GM23338 (cell line): ENCODE measurements around the gene ERF. TPM values are rescaled to one million over a fixed set of nuclear protein-coding genes. Genes with fewer than 3 reads are reported as not detected.

Experiments
- CREB1 ChIP-seq: fragments of 250-450 bp; sonication (Bioruptor Pico); IDR thresholded peaks from 2 replicates; pipeline ENCODE4 v1.5.0; 2020; ENCODE audit warnings: low read depth, mild to moderate bottlenecking, moderate library complexity
- EZH2phosphoT487 ChIP-seq: fragments of 200-600 bp; sonication (generic); IDR thresholded peaks from one replicate; pipeline ENCODE4 v1.8.1; 2018; ENCODE audit warnings: antibody characterized with exemption; ENCODE audit not compliant: unreplicated experiment
- POLR2AphosphoS5 ChIP-seq: IDR thresholded peaks from 2 replicates; pipeline ENCODE4 v1.6.1; 2016; ENCODE audit warnings: antibody characterized with exemption, low read depth
- polyA plus RNA-seq: library from polyadenylated mRNA; unstranded; fragments of >200 nt; fragmentation: Nextera tagmentation; extraction: Ambion mirVana; gene quantifications from 2 replicates; pipeline ENCODE4 v1.2.1, GENCODE V29; 2016
- total RNA-seq: library from RNA; depleted of rRNA; stranded (reverse); fragments of >200 nt; shearing (Covaris generic); gene quantifications from 2 replicates; pipeline ENCODE4 v1.2.3, GENCODE V29; 2014
- TF ChIP-seq, protein P1 (sequence below): fragments of 250-450 bp; sonication (Bioruptor Pico); IDR thresholded peaks from 2 replicates; pipeline ENCODE4 v1.5.0; 2020; ENCODE audit warnings: mild to moderate bottlenecking, moderate library complexity
- TF ChIP-seq, protein P2 (sequence below), 2 experiments: fragments of 200-600 bp in 1 of 2; sonication (generic) in 1 of 2; conservative IDR thresholded peaks; 2 replicates each; pipeline versions ENCODE4 v1.5.1 to v1.6.1; 2016 to 2017; ENCODE audit warnings: antibody characterized with exemption in 2 of 2, low read depth in 2 of 2, mild to moderate bottlenecking in 2 of 2, moderate library complexity in 1 of 2
- TF ChIP-seq, protein P3 (sequence below): IDR thresholded peaks from one replicate; pipeline ENCODE4 v1.6.1; 2018; ENCODE audit warnings: antibody characterized with exemption; ENCODE audit not compliant: unreplicated experiment

ERF gene
- total and polyA plus RNA-seq, 2 experiments from 2014 or later, result 29.4 to 49.4 TPM

DNA sequence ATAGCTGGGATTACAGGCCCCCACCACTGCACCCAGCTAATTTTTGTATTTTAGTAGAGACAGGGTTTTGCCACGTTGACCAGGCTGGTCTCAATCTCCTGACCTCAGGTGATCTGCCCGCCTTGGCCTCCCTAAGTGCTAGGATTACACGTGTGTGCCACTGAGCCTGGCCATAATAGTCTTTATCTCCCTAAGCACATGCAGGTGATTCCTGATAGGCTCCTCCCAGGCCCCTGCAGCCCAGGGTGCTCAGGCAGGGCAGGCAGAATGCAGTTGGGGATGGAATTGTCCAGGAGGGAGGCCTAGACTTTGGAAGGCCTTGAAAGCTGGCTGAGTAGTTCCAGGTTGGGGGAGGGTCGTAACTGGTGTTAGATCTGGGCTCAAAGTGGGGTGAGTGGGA lies 26.3 kb downstream of the ERF start (continued):
- TF ChIP-seq, protein P1, sequence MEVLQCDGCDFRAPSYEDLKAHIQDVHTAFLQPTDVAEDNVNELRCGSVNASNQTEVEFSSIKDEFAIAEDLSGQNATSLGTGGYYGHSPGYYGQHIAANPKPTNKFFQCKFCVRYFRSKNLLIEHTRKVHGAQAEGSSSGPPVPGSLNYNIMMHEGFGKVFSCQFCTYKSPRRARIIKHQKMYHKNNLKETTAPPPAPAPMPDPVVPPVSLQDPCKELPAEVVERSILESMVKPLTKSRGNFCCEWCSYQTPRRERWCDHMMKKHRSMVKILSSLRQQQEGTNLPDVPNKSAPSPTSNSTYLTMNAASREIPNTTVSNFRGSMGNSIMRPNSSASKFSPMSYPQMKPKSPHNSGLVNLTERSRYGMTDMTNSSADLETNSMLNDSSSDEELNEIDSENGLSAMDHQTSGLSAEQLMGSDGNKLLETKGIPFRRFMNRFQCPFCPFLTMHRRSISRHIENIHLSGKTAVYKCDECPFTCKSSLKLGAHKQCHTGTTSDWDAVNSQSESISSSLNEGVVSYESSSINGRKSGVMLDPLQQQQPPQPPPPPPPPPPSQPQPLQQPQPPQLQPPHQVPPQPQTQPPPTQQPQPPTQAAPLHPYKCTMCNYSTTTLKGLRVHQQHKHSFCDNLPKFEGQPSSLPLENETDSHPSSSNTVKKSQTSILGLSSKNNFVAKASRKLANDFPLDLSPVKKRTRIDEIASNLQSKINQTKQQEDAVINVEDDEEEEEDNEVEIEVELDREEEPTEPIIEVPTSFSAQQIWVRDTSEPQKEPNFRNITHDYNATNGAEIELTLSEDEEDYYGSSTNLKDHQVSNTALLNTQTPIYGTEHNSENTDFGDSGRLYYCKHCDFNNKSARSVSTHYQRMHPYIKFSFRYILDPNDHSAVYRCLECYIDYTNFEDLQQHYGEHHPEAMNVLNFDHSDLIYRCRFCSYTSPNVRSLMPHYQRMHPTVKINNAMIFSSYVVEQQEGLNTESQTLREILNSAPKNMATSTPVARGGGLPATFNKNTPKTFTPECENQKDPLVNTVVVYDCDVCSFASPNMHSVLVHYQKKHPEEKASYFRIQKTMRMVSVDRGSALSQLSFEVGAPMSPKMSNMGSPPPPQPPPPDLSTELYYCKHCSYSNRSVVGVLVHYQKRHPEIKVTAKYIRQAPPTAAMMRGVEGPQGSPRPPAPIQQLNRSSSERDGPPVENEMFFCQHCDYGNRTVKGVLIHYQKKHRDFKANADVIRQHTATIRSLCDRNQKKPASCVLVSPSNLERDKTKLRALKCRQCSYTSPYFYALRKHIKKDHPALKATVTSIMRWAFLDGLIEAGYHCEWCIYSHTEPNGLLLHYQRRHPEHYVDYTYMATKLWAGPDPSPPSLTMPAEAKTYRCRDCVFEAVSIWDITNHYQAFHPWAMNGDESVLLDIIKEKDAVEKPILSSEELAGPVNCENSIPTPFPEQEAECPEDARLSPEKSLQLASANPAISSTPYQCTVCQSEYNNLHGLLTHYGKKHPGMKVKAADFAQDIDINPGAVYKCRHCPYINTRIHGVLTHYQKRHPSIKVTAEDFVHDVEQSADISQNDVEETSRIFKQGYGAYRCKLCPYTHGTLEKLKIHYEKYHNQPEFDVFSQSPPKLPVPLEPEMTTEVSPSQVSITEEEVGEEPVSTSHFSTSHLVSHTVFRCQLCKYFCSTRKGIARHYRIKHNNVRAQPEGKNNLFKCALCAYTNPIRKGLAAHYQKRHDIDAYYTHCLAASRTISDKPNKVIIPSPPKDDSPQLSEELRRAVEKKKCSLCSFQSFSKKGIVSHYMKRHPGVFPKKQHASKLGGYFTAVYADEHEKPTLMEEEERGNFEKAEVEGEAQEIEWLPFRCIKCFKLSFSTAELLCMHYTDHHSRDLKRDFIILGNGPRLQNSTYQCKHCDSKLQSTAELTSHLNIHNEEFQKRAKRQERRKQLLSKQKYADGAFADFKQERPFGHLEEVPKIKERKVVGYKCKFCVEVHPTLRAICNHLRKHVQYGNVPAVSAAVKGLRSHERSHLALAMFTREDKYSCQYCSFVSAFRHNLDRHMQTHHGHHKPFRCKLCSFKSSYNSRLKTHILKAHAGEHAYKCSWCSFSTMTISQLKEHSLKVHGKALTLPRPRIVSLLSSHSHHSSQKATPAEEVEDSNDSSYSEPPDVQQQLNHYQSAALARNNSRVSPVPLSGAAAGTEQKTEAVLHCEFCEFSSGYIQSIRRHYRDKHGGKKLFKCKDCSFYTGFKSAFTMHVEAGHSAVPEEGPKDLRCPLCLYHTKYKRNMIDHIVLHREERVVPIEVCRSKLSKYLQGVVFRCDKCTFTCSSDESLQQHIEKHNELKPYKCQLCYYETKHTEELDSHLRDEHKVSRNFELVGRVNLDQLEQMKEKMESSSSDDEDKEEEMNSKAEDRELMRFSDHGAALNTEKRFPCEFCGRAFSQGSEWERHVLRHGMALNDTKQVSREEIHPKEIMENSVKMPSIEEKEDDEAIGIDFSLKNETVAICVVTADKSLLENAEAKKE (CRISPR knock-in tag), result no peak
- TF ChIP-seq CREB1 (CRISPR knock-in tag) (no peak), EZH2phosphoT487 (no peak), POLR2AphosphoS5 (no peak)
- TF ChIP-seq, protein P2, sequence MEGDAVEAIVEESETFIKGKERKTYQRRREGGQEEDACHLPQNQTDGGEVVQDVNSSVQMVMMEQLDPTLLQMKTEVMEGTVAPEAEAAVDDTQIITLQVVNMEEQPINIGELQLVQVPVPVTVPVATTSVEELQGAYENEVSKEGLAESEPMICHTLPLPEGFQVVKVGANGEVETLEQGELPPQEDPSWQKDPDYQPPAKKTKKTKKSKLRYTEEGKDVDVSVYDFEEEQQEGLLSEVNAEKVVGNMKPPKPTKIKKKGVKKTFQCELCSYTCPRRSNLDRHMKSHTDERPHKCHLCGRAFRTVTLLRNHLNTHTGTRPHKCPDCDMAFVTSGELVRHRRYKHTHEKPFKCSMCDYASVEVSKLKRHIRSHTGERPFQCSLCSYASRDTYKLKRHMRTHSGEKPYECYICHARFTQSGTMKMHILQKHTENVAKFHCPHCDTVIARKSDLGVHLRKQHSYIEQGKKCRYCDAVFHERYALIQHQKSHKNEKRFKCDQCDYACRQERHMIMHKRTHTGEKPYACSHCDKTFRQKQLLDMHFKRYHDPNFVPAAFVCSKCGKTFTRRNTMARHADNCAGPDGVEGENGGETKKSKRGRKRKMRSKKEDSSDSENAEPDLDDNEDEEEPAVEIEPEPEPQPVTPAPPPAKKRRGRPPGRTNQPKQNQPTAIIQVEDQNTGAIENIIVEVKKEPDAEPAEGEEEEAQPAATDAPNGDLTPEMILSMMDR (conservative IDR thresholded peaks at IDR 0.05; ENCODE audit: low read depth in 2 of 2), result no peak
- TF ChIP-seq, protein P3, sequence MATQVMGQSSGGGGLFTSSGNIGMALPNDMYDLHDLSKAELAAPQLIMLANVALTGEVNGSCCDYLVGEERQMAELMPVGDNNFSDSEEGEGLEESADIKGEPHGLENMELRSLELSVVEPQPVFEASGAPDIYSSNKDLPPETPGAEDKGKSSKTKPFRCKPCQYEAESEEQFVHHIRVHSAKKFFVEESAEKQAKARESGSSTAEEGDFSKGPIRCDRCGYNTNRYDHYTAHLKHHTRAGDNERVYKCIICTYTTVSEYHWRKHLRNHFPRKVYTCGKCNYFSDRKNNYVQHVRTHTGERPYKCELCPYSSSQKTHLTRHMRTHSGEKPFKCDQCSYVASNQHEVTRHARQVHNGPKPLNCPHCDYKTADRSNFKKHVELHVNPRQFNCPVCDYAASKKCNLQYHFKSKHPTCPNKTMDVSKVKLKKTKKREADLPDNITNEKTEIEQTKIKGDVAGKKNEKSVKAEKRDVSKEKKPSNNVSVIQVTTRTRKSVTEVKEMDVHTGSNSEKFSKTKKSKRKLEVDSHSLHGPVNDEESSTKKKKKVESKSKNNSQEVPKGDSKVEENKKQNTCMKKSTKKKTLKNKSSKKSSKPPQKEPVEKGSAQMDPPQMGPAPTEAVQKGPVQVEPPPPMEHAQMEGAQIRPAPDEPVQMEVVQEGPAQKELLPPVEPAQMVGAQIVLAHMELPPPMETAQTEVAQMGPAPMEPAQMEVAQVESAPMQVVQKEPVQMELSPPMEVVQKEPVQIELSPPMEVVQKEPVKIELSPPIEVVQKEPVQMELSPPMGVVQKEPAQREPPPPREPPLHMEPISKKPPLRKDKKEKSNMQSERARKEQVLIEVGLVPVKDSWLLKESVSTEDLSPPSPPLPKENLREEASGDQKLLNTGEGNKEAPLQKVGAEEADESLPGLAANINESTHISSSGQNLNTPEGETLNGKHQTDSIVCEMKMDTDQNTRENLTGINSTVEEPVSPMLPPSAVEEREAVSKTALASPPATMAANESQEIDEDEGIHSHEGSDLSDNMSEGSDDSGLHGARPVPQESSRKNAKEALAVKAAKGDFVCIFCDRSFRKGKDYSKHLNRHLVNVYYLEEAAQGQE, result no peak
